GM06990 (cell line): ENCODE data around the gene NCF1.
"Not testable (repeated sequence)": the region's sequence is repeated elsewhere in the genome, so short reads cannot be mapped to it uniquely, and the experiment has no call there.

Experiments used
- DNase-seq: peaks from one replicate; pipeline ENCODE4 v3.0.0-alpha.2; 2011; ENCODE audit not compliant: insufficient read length; ENCODE audit errors: extremely low read depth
- H3K27me3 ChIP-seq: replicated peaks from 2 replicates; pipeline ENCODE4 v1.6.0; 2011; ENCODE audit warnings: low read length; ENCODE audit not compliant: control insufficient read depth, insufficient read depth
- H3K36me3 ChIP-seq: 2 replicates; pipeline ENCODE4 v1.5.1; 2011; ENCODE audit warnings: low read length; ENCODE audit not compliant: control insufficient read depth, insufficient read depth
- H3K4me3 ChIP-seq: replicated peaks from 2 replicates; pipeline ENCODE4 v1.5.1; 2011; ENCODE audit warnings: low read depth, mild to moderate bottlenecking, control low read depth, low read length

Gene NCF1

DNA sequence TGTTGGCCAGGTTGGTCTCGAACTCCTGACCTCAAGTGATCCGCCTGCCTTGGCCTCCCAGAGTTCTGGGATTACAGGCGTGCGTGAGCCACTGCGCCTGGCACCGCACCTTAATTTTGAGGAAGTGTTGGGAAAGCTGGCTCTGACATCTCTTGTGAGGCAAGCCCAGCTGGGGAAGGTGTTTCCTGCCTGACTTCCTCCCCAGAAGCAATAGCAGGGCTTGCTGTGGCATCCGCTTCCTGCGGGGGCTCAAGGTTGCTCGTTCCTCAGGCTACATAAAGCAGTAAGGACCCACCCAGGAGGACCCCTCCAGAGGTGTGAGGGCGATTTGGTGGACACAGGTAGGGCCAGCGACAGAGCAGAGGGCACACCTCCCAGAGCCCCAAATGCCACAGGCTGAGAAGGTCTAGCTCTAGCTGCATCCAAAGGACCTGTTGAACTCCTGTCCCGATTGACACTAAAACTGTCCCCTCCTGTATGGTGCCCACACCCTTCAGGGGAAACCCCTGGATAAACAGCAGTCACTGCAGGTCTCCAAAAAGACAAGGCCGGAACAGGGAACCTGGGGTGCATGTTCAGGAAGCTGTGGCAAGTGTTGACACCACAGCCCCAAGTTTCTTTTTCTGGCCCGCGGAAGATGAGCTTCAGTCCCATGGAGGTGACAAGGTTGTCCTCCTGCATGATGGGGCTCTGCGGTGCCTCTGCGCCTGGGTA lies 8.4 kb upstream of the NCF1 start:
- not testable (repeated sequence) for H3K4me3 ChIP-seq, H3K36me3 ChIP-seq, H3K27me3 ChIP-seq, DNase-seq

DNA sequence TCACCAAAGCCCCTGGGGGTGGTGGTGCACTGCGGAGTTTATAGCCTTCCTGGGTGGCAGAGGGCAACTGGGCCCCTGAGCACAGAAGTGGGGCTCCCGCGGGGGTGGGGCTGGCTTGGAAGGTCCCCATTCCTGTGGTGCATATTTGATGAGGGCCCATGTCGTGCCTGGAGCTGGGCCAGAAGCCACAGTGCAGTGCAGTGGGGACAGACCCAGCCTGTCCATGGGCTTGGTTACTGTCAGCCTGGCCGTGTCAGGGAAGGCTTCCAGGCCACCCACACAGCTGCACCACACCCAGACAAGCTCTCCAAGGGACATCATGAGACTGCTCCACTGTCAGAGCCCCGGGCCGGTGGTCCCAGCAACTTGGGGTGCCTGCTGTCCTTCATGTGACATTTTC lies 7.3 kb upstream of the NCF1 start:
- not testable (repeated sequence) for DNase-seq, H3K36me3 ChIP-seq, H3K27me3 ChIP-seq, H3K4me3 ChIP-seq

GRCh38 chr7:74766991-74767390 lies 6.8 kb upstream of the NCF1 start:
- peak; percentile 9 for DNase-seq
- H3K4me3 ChIP-seq, H3K36me3 ChIP-seq, H3K27me3 ChIP-seq: not testable (repeated sequence)

GRCh38 chr7:74770062-74770461 lies 3.7 kb upstream of the NCF1 start:
- not testable (repeated sequence) for H3K4me3 ChIP-seq, H3K27me3 ChIP-seq, DNase-seq, H3K36me3 ChIP-seq

GRCh38 chr7:74772093-74772492 lies 1.7 kb upstream of the NCF1 start:
- H3K4me3 ChIP-seq, DNase-seq, H3K27me3 ChIP-seq, H3K36me3 ChIP-seq: not testable (repeated sequence)

DNA sequence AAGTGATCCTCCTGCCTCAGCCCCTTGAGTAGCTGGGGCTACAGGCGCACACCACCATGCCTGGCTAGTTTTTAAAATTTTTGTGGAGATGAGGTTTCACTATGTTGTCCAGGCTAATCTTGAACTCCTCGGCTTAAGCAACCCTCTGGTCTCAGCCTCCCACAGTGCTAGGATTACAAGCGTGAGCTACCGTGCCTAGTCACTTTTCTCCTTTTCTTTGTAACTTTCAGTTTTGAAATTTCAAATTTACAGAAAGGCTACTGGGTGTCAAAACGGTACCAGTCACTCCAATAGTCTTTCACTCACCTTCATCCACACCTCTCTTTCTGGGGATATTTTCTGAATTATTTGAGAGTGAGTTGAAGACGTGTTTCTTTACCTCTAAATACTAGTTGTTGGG lies 1.3 kb downstream of the NCF1 start:
- H3K36me3 ChIP-seq, DNase-seq, H3K27me3 ChIP-seq, H3K4me3 ChIP-seq: not testable (repeated sequence)

DNA sequence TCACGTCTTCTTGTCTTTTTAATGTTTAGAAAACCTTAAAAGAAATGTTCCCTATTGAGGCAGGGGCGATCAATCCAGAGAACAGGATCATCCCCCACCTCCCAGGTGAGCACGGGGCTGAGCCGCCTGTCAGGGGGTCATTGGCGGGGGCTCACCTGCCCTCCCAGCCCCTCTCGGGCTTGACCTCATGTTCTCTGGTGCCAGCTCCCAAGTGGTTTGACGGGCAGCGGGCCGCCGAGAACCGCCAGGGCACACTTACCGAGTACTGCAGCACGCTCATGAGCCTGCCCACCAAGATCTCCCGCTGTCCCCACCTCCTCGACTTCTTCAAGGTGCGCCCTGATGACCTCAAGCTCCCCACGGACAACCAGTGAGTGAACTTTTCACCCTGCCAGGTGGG lies 5.2 kb downstream of the NCF1 start:
- not testable (repeated sequence) for H3K27me3 ChIP-seq, DNase-seq, H3K4me3 ChIP-seq, H3K36me3 ChIP-seq

DNA sequence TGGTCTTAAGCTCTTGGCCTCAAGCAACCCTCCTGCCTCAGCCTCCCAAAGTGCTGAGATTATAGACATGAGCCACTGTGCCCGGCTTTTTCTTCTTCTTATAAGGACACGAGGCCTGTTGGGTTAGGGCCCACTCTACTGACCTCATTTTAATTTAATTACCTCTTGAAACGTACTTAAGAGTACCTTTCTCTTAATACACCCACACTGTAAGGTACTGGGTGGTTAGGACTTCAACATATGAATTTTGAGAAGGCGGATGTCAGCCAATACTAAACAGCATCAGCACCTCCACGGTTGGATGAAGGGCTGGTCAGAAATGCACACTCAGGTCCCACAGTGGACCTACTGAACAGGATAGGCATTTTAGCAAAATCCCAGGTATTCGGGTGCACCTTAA lies 7.9 kb downstream of the NCF1 start:
- H3K36me3 ChIP-seq, H3K4me3 ChIP-seq, H3K27me3 ChIP-seq, DNase-seq: not testable (repeated sequence)

GRCh38 chr7:74783595-74783994 lies 9.8 kb downstream of the NCF1 start:
- not testable (repeated sequence) for H3K36me3 ChIP-seq, H3K4me3 ChIP-seq, DNase-seq, H3K27me3 ChIP-seq

DNA sequence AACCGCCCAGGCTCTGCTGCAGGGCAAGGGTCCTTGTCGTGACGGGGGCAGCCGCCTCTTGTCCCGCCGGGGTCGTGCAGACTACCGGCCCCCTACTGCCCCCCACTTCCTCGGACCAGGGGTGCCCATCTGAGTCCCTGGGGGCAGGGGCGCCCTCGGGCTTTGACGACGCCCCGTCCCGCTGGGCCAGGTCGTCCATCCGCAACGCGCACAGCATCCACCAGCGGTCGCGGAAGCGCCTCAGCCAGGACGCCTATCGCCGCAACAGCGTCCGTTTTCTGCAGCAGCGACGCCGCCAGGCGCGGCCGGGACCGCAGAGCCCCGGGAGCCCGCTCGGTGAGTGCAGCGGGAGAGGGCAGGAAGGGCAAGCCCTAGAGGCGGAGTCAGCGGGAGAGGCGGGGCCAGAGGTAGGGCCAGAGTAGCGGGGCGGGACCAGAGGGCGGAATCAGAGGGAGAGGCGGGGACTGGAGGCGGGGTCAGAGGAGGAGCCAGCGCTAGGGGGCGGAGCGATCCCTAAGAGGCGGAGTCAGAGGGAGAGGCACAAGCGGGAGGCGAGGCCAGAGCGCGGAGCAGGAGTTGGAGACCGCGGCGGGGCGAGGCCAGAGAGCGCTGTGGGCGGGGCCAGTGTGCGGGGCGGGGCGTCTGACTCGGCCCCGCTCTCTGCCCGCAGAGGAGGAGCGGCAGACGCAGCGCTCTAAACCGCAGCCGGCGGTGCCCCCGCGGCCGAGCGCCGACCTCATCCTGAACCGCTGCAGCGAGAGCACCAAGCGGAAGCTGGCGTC lies 14.7 kb downstream of the NCF1 start:
- DNase-seq = peak; percentile 83
- not testable (repeated sequence) for H3K36me3 ChIP-seq, H3K27me3 ChIP-seq, H3K4me3 ChIP-seq

DNA sequence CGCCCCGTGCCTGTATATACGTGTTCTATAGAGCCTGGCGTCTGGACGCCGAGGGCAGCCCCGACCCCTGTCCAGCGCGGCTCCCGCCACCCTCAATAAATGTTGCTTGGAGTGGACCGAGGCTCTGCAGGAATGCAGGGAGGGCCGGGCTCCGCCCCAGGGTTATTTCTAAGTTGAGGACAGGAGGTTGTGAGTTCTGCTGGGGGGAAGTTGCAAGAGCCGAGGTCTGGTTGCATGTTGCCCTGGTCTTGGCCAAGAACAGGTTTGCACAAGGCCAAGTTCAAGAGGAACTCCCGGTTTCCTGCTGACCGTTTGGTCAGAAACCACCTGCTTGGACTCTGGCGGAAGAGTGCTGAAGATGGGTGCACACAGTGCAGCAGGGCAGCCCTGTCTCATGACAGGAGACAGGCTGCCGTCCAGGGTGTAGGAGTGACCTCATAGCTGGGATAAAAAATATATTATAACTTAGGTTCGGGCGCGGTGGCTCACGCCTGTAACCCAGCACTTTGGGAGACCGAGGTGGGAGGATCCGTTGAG lies 15.5 kb downstream of the NCF1 start:
- H3K27me3 ChIP-seq, DNase-seq, H3K36me3 ChIP-seq, H3K4me3 ChIP-seq: not testable (repeated sequence)

DNA sequence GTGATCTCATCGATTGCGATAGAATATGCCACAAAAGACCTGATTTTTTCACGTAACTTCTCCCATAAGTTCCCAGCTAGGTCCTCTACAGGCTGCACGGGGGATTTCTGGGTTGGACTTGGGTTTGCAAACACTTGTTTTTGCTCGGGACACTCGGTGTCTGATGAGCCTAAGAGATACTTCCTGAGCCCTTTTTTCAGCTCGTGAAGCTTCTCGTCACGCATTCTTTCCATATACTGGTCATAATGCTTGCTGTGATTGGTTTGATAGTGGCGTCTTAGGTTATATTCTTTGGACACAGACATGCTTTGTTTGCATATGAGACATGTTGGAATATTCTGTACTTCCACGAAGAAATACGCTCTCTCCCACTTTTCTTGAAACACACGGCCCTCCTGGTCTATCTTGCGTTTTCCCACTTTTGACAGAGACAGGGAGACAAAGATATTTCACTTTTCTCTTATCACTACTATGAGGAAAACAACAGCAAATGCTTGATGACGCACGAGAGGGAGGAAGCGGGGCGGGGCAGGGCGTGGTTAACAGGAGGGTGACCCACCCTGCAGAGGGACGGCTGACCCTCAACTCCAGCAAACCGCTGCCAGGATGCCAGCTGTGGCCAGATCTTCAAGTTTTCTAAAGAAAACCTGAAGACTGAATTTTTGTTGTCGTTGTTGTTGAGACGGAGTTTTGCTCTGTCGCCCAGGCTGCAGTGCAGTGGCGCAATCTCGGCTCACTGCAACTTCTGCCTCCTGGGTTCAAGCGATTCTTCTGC lies 24.2 kb downstream of the NCF1 start:
- not testable (repeated sequence) for H3K4me3 ChIP-seq, H3K27me3 ChIP-seq, H3K36me3 ChIP-seq, DNase-seq

DNA sequence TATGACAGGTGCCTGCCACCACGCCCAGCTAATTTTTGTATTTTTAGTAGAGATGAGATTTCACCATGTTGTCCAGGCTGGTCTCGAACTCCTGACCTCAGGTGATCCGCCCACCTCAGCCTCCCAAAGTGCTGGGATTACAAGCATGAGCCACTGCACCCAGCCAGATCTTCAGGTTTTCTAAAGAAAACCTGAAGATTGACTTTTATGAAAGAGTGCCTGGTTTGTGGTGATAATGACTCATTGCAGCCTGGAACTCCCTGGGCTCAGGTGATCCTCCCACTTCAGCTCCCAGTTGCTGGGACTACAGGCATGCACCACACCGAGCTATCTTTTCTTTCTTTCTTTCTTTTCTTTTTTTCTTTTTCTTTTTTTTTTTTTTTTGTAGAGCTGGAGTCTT lies 24.8 kb downstream of the NCF1 start:
- not testable (repeated sequence) for H3K4me3 ChIP-seq, H3K36me3 ChIP-seq, DNase-seq, H3K27me3 ChIP-seq

GRCh38 chr7:74815882-74816281 lies 42.1 kb downstream of the NCF1 start:
- H3K4me3 ChIP-seq, H3K27me3 ChIP-seq, H3K36me3 ChIP-seq, DNase-seq: not testable (repeated sequence)
